ENCODE measurements around the gene TOX2. TPM values are rescaled to one million over a fixed set of nuclear protein-coding genes. Genes with fewer than 3 reads are reported as not detected.

The TOX2 gene
- total RNA-seq, 1 donor from 2014 or later = 0.16 TPM

DNA sequence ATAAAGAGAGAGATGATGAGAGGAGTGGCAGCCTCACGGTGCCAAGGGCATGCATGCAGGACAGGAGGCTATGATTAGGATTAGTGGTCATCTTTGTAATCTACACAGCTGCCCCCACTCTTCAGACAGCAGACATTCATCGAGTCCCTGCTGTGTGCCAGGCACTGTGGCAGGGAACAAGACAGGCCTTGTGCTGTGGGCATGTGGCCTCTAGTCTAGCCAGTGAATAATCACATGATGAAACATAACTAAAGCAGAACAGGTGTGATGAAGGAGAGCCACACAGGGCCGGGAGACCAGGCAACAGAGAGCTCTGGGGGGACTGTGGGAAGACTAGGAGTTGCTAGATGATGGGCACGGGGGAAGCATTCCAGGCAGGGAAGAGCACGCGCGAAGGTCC is 22.2 kb downstream of the TOX2 start:
- Mint-ChIP-seq H3K4me1 (ENCODE audit: low read depth, unreplicated experiment) (peaks cover 7% of the 10 kb centered on the region), H3K27ac (ENCODE audit: unreplicated experiment) (no peak overlapping the region), H3K9me3 (ENCODE audit: unreplicated experiment) (no peaks in the 10 kb centered on the region), H3K4me3 (ENCODE audit: unreplicated experiment) (no peak overlapping the region), H3K27me3 (ENCODE audit: low read depth, unreplicated experiment) (peaks cover 59% of the 10 kb centered on the region), H3K36me3 (ENCODE audit: low read depth, unreplicated experiment) (peaks cover 2% of the 10 kb centered on the region)
- no peak overlapping the region for H2AFZ ChIP-seq (ENCODE audit: low read depth, low read length)
- DNase-seq (ENCODE audit: low read depth) = no peak
- H3K4me2 ChIP-seq (ENCODE audit: low read length) = no peak overlapping the region
- peaks cover 8% of the 10 kb centered on the region for H3K79me2 ChIP-seq (ENCODE audit: insufficient read depth, low read length)
- H3K9ac ChIP-seq (ENCODE audit: low read length) = no peak overlapping the region
- no peak for FAIRE-seq
- no peaks in the 10 kb centered on the region for H3K27me3 ChIP-seq (ENCODE audit: insufficient read depth, low read length)
- no peaks in the 10 kb centered on the region for H3K9me3 ChIP-seq (ENCODE audit: insufficient read depth, low read depth, low read length)
- H3K4me3 ChIP-seq (ENCODE audit: insufficient read depth, low read depth, low read length) = no peak overlapping the region
- no peak overlapping the region for H3K27ac ChIP-seq (ENCODE audit: low read depth, low read length)
- no peaks in the 10 kb centered on the region for H3K36me3 ChIP-seq (ENCODE audit: insufficient read depth, low read length)
- peaks cover 29% of the 10 kb centered on the region for H3K4me1 ChIP-seq (ENCODE audit: insufficient read depth, low read length)
- TF ChIP-seq, protein P1, sequence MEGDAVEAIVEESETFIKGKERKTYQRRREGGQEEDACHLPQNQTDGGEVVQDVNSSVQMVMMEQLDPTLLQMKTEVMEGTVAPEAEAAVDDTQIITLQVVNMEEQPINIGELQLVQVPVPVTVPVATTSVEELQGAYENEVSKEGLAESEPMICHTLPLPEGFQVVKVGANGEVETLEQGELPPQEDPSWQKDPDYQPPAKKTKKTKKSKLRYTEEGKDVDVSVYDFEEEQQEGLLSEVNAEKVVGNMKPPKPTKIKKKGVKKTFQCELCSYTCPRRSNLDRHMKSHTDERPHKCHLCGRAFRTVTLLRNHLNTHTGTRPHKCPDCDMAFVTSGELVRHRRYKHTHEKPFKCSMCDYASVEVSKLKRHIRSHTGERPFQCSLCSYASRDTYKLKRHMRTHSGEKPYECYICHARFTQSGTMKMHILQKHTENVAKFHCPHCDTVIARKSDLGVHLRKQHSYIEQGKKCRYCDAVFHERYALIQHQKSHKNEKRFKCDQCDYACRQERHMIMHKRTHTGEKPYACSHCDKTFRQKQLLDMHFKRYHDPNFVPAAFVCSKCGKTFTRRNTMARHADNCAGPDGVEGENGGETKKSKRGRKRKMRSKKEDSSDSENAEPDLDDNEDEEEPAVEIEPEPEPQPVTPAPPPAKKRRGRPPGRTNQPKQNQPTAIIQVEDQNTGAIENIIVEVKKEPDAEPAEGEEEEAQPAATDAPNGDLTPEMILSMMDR (IDR thresholded peaks at IDR 0.05; ENCODE audit: insufficient read depth, low read depth, low read length) = no peak
- no peak for TF ChIP-seq EZH2 (IDR thresholded peaks at IDR 0.05; ENCODE audit: insufficient read depth, low read length)
- H4K20me1 ChIP-seq (ENCODE audit: insufficient read depth, low read length) = peaks cover 53% of the 10 kb centered on the region

DNA sequence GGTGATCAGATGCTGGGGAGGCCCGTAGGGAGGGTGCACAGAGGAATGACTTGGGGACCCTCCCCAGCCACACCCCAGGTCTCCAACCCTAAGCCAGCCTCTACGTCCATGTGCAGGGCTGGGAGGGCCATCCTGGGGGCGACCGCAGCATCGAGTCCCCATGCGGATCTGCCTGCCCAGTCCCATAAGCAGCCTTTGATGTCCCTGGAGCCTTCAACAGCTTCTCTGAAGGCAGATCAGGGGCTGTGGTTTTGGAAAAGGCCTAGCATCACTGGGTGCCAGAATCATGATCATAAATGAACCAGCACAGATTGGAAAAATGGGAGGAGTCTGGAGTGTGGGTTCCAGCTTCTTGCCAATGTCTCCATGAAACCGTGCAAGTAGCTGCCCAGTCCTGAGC is 22.9 kb downstream of the TOX2 start:
- H3K9me3 Mint-ChIP-seq (ENCODE audit: unreplicated experiment) = no peaks in the 10 kb centered on the region
- H3K4me2 ChIP-seq (ENCODE audit: low read length) = no peak overlapping the region
- no peak overlapping the region for H3K9ac ChIP-seq (ENCODE audit: low read length)
- H3K27me3 ChIP-seq (ENCODE audit: insufficient read depth, low read length) = no peaks in the 10 kb centered on the region
- no peak overlapping the region for H3K27ac Mint-ChIP-seq (ENCODE audit: unreplicated experiment)
- DNase-seq (ENCODE audit: low read depth) = peak; percentile 82
- no peaks in the 10 kb centered on the region for H3K36me3 ChIP-seq (ENCODE audit: insufficient read depth, low read length)
- no peak overlapping the region for H3K4me3 Mint-ChIP-seq (ENCODE audit: unreplicated experiment)
- H3K79me2 ChIP-seq (ENCODE audit: insufficient read depth, low read length) = peaks cover 8% of the 10 kb centered on the region
- H4K20me1 ChIP-seq (ENCODE audit: insufficient read depth, low read length) = peaks cover 50% of the 10 kb centered on the region
- no peak for FAIRE-seq
- no peaks in the 10 kb centered on the region for H3K9me3 ChIP-seq (ENCODE audit: insufficient read depth, low read depth, low read length)
- H2AFZ ChIP-seq (ENCODE audit: low read depth, low read length) = no peak overlapping the region
- no peak for TF ChIP-seq EZH2 (IDR thresholded peaks at IDR 0.05; ENCODE audit: insufficient read depth, low read length)
- TF ChIP-seq, protein P1 (IDR thresholded peaks at IDR 0.05; ENCODE audit: insufficient read depth, low read depth, low read length) = no peak
- peaks cover 8% of the 10 kb centered on the region for H3K4me1 Mint-ChIP-seq (ENCODE audit: low read depth, unreplicated experiment)
- peaks cover 2% of the 10 kb centered on the region for H3K36me3 Mint-ChIP-seq (ENCODE audit: low read depth, unreplicated experiment)
- no peak overlapping the region for H3K27ac ChIP-seq (ENCODE audit: low read depth, low read length)
- peaks cover 36% of the 10 kb centered on the region for H3K4me1 ChIP-seq (ENCODE audit: insufficient read depth, low read length)
- no peak overlapping the region for H3K4me3 ChIP-seq (ENCODE audit: insufficient read depth, low read depth, low read length)
- peaks cover 56% of the 10 kb centered on the region for H3K27me3 Mint-ChIP-seq (ENCODE audit: low read depth, unreplicated experiment)

DNA sequence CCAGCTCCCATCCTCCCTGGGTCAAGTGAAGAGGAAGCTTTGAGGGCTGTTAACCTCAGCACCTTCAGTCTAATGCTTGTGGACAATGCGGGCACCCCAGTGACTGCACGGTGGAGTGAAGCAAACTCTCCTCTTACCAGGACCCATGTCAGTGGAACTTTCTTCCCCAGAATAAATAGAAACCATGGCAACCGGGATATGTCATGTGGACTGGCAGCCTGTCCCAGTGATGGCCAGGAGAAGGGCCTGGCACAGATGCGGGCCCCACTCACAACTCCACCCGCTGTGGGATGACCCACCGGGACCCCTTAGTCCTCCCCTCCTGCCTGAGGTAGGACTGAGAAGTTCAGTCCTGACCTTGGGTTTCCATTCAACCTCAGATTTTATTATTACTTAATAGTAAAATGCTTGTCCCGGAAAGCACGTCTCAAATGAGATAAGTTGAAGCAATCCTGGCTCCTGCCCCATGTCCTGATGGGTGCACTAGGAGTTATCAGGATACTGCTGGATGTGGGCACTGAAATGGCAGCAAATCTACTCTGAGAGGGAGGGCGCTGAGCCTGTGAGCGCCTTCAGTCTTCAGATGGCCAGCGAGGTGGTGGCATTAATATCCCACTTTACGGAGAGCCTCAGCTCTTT is 23.5 kb downstream of the TOX2 start:
- Histone ChIP-seq H2AFZ (ENCODE audit: low read depth, low read length) (no peak overlapping the region), H4K20me1 (ENCODE audit: insufficient read depth, low read length) (peaks cover 47% of the 10 kb centered on the region)
- FAIRE-seq = no peak

More for the DNA sequence above, 23.5 kb downstream of the TOX2 start:
- Mint-ChIP-seq H3K27ac (ENCODE audit: unreplicated experiment) (no peak overlapping the region), H3K36me3 (ENCODE audit: low read depth, unreplicated experiment) (peaks cover 2% of the 10 kb centered on the region), H3K9me3 (ENCODE audit: unreplicated experiment) (no peaks in the 10 kb centered on the region), H3K27me3 (ENCODE audit: low read depth, unreplicated experiment) (peaks cover 53% of the 10 kb centered on the region), H3K4me3 (ENCODE audit: unreplicated experiment) (no peak overlapping the region), H3K4me1 (ENCODE audit: low read depth, unreplicated experiment) (peaks cover 14% of the 10 kb centered on the region)
- no peaks in the 10 kb centered on the region for H3K36me3 ChIP-seq (ENCODE audit: insufficient read depth, low read length)
- TF ChIP-seq, protein P1 (IDR thresholded peaks at IDR 0.05; ENCODE audit: insufficient read depth, low read depth, low read length) = no peak
- no peak for TF ChIP-seq EZH2 (IDR thresholded peaks at IDR 0.05; ENCODE audit: insufficient read depth, low read length)
- H3K27me3 ChIP-seq (ENCODE audit: insufficient read depth, low read length) = no peaks in the 10 kb centered on the region
- no peak overlapping the region for H3K4me3 ChIP-seq (ENCODE audit: insufficient read depth, low read depth, low read length)
- peaks cover 41% of the 10 kb centered on the region for H3K4me1 ChIP-seq (ENCODE audit: insufficient read depth, low read length)
- no peak overlapping the region for H3K4me2 ChIP-seq (ENCODE audit: low read length)
- H3K9me3 ChIP-seq (ENCODE audit: insufficient read depth, low read depth, low read length) = no peaks in the 10 kb centered on the region
- H3K79me2 ChIP-seq (ENCODE audit: insufficient read depth, low read length) = peaks cover 6% of the 10 kb centered on the region
- no peak for DNase-seq (ENCODE audit: low read depth)
- H3K9ac ChIP-seq (ENCODE audit: low read length) = no peak overlapping the region
- H3K27ac ChIP-seq (ENCODE audit: low read depth, low read length) = no peak overlapping the region
